NOMO-1 treated with DMSO at 0.1 percent for 48 hours (cell line): Measurements from ENCODE around the gene DNAH9.
"Not testable (repeated sequence)": the region's sequence is repeated elsewhere in the genome, so short reads cannot be mapped to it uniquely, and the experiment has no call there.

Experiments used
- DNase-seq: peaks from one replicate; lab custom pipeline; 2025; ENCODE audit not compliant: unreplicated experiment; lab: John Stamatoyannopoulos, UW

DNAH9 gene

GRCh38 chr17:11950771-11951519 lies 352.7 kb downstream of the DNAH9 start:
- DNase-seq: no peak

DNA sequence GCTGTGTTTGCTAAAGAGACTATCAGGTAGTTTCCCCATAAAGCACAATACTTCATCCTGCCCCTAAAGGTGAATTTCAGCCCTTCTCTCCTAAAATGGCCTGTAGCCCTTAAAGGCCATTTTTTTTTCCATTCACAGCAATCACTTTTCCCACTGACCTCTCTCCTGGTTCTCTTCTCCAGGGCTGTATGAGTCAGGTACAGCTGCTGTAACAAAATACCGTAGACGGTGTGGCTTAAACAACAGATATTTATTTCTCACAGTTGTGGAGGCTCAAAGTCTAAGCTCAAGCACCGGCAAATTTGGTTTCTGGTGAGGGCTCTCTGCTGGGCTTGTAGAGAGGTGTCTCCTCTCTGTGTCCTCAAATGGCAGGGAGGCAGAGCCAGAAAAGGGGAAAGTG lies 354.3 kb downstream of the DNAH9 start:
- no peak for DNase-seq

DNA sequence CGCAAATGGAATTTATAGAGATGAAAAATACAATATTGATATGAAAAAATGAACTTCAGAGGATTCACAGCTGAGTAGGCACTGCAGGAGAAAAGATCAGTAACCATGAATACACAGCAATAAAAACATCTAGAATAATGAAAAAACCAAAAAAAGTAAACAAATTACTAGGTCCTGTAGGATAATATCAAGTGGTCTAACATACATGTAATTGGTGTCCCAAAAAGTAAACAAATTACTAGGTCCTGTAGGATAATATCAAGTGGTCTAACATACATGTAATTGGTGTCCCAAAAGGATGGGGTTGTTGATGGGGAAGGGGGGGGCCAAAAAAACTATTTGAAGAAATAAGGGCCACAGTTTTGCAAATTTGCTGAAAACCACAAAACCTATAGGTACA lies 355.7 kb downstream of the DNAH9 start:
- no peak for DNase-seq

- DNase-seq: no peak
Measured at GRCh38 chr17:11954936-11955335, 356.7 kb downstream of the DNAH9 start.

DNA sequence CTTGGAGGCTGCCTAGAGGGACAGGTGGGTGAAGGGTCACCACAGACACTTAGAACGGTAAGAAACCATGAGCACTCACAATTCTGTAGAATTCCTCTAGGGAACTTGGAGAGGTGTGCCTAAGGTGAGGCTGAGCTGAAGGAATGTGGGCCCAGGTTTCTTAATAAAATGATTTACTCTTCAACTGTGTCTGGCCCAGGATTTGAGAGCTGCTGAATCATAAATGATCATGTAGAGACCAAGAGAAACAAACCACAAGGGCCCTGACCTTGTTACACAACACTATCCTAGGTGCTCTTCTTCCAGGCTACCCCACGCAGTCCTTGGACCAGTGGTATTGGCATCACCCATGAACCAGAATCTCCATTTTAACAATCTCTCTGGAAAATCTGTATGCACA lies 371.3 kb downstream of the DNAH9 start:
- no peak for DNase-seq

DNA sequence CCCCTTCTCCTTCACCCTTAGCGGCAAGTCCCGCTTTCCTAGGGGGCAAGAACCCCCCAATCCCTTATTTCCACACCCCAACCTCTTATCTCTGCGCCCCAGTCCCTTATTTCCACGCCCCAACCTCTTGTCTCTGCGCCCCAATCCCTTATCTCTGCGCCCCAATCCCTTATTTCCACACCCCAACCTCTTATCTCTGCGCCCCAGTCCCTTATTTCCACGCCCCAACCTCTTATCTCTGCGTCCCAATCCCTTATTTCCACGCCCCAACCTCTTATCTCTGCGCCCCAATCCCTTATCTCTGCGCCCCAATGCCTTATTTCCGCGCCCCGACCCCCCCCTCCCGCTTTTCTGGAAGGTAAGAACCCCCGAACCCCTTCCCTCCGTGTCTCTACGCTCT lies 374.5 kb downstream of the DNAH9 start:
- DNase-seq: not testable (repeated sequence)

- DNase-seq: no peak
Measured at GRCh38 chr17:11979795-11980194, 381.5 kb downstream of the DNAH9 start.

- DNase-seq: no peak
Measured at GRCh38 chr17:11980813-11981212, 382.5 kb downstream of the DNAH9 start.

DNA sequence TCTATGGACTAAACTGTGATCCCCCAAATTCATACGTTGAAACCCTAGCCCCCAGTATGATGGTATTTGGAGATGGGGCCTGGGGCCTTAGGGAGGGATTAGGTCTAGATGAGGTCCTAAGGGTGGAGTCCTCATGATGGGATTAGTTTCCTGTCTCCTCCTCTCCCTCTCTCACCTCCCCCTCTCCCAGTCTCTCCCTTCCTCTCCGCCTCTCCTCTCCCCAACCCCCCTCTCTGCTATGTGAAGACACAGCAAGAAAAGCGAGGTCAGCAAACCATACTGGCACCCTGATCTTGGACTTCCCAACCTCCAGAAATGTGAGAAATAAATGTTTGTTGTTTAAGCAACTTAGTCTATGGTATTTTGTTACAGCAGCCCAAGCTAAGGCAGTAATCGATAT lies 383.6 kb downstream of the DNAH9 start:
- DNase-seq: no peak

DNA sequence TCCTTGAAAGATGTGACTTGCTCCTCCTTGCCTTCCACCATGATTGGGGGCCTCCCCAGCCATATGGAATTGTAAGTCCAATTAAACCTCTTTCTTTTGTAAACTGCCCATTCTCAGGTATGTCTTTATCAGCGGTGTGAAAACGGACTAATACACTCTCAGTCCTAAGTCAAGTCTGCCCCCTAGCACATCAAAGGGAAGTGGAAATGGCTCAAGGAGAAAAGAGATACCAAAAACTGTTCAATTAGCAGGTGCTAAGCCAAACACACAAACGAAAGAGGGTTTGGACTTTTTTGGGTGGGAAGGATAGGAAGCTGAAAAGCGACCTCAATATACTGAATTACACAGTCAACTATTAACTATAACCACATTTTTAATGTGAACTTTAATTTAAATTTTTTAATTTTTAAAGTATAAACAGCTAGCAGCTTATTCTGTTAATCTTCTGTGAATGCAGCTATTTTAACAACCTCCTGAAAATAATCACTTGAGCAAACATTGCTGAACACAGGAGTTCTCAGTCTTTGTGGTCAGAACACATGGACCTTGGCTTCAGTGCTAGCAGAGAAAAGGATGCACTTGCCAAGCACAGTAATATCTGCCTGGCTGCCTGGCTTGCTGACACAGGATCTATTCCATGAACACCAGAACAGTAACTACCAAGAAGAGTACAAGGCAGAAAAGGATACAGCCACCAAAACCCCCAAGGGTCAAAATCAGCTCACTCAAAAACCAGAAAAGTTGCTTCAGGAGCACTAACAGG lies 388.1 kb downstream of the DNAH9 start:
- no peak for DNase-seq

DNA sequence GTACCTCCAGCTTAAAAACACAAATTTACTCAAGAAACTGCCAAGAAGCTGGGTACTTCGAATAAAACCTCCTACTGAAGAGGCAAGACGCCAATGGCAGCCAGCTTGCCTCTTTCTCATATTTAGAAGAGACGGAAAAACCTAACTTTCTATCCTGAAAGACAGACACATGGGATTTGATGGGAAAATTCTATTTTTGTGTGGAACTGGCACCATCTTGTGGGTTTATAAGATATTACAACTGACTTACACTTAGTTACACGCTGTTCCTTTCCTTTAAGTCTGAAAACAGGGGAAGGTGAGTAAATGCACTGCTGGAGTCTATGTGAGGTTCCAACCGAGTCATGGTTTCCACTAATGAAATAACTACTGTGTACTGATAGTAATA lies 388.7 kb downstream of the DNAH9 start:
- no peak for DNase-seq

GRCh38 chr17:11990363-11990983 lies 392.2 kb downstream of the DNAH9 start:
- DNase-seq: no peak

GRCh38 chr17:11991461-11991860 lies 393.2 kb downstream of the DNAH9 start:
- no peak for DNase-seq

GRCh38 chr17:11996722-11997146 lies 398.5 kb downstream of the DNAH9 start:
- DNase-seq: peak; percentile 62

DNA sequence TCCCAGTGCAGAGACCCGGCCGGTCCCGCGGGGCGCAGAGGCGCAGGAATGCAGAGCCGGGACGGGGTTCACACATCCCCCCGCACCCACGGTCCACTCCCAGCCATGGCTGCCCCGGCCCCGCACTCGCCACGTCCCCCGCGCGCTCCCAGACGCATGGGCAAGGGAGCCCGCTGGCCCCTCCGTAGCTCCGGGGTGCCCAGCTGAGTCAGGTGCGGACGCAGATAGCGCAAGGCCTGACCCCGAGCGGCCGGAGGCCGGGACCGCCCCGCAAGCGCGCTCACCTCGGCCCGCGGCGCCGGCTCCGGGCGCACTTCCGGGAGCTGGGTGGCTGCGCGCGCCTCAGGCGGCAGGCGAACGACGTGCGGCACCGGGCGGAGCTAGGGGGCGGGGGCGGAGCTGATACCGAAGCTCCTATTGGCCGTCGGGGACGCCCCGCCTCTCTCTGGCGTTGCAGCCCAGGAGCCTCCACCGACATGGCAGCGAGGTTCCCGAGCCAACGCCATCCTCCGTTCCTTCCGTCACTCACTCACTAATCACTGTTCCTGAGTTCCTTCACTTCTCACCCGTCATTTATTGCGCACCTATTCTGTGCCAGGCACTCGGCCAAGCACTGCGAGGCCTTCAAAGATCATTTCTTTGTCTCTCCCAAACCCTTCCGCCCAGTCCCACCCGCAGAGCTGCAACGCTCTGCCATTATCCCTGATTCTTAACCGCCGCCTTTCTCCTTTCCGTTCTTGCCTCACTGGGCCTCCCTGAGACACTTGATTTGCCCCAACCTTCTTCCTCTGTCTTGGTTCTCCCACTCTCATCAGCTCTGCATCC lies 399.1 kb downstream of the DNAH9 start, which contains the start of gene ZNF18:
TSS of gene ZNF18 (minus strand) at position 329 of the 825 bp plus-strand sequence. CDS start 4,646 bp downstream, outside the sequence.
- DNase-seq: peak; percentile 90

GRCh38 chr17:11997972-11998233 lies 399.6 kb downstream of the DNAH9 start:
- no peak for DNase-seq

- DNase-seq: peak; percentile 55
Measured at GRCh38 chr17:11999696-12000095, 401.4 kb downstream of the DNAH9 start.

DNA sequence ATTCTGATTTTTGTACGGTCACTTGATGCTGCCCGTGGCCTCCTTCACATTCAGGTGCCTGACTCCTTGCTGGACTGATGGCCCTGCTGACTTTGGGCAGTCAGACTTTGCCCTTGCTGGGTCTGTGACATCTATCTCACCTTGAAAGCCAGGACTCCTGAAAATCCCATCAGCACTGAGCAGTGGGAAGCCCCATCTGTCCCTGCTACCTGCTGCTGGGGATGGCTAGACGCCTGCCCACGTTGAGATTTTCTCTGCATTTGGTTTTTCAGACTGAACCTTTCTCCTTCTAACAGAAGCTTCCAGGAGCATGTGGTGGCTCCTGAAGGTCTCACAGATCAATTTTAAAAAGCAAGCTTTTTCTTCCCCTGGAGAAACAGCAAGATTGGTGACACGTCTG lies 409.2 kb downstream of the DNAH9 start:
- no peak for DNase-seq
